Adrenal gland (tissue), 12 donors: ENCODE measurements around the gene LRFN2. TPM values are rescaled to one million over a fixed set of nuclear protein-coding genes. Genes with fewer than 3 reads are reported as not detected.

ENCODE experiments used
- DNase-seq, 7 donors: peaks; one replicate each; pipeline ENCODE4 v3.0.0-alpha.2; 2019 to 2020
- H3K27ac ChIP-seq, 5 donors: fragments of 200-600 bp; sonication (generic) in 4 of 5; 1 replicate in 3 of 5; 2 replicates in 2 of 5; pipeline versions ENCODE4 v1.5.1 to v1.8.0; 2016 to 2020; ENCODE audit warnings: mild to moderate bottlenecking in 1 of 5
- H3K27me3 ChIP-seq: fragments of 200-600 bp; 2 replicates; pipeline ENCODE4 v1.8.0; 2021
- H3K36me3 ChIP-seq, 2 donors: fragments of 200-600 bp; replicated peaks in 1 of 2; 1 replicate in 1 of 2; 2 replicates in 1 of 2; pipeline versions ENCODE4 v1.5.1 to v1.8.0; 2018 to 2022
- H3K4me1 ChIP-seq, 2 donors: fragments of 200-600 bp; replicated peaks in 1 of 2; 1 replicate in 1 of 2; 2 replicates in 1 of 2; pipeline versions ENCODE4 v1.5.1 to v1.8.0; 2018 to 2021
- H3K4me3 ChIP-seq, 4 donors: fragments of 200-600 bp; sonication (generic) in 3 of 4; one replicate each; pipeline ENCODE4 v1.5.1; 2016 to 2018
- H3K9me3 ChIP-seq, 3 donors: fragments of 200-600 bp; sonication (generic) in 1 of 3; replicated peaks in 1 of 3; 1 replicate in 2 of 3; 2 replicates in 1 of 3; pipeline versions ENCODE4 v1.5.1 to v1.8.0; 2016 to 2021
- POLR2A ChIP-seq, 2 donors: fragments of 450-650 bp; IDR thresholded peaks; one replicate each; pipeline ENCODE4 v1.6.1; 2017; ENCODE audit warnings: antibody characterized with exemption in 2 of 2, mild to moderate bottlenecking in 2 of 2, moderate library complexity in 1 of 2
- WGBS, 4 donors: extraction: QIAGEN DNeasy Blood & Tissue Kit in 2 of 4; methylation state at CpG; one replicate each; pipeline versions ENCODE4 v1.1.5 to v1.1.7; 2013 to 2017; 5-methylcytosine and 5-hydroxymethylcytosine counted together
- intact Hi-C, 2 donors: fragments of 100-400 bp; cut with DNase I; formaldehyde crosslinking; loops; one replicate each; pipeline versions ENCODE4 v1.14.1 to v1.15.0; 2022 to 2023
- polyA plus RNA-seq, 3 donors: library from polyadenylated mRNA; stranded (reverse); fragments of 200-250 nt in 2 of 3; fragments of 350-450 nt in 1 of 3; fragmentation: Illumina TruSeq in 1 of 3; extraction: RNeasy Lipid Tissue Mini Kit (QIAGEN cat#74804) in 1 of 3; gene quantifications; one replicate each; pipeline ENCODE4 v1.2.3, GENCODE V29; 2013 to 2014
- total RNA-seq, 9 donors: library from RNA; depleted of rRNA in 4 of 9; stranded (reverse); fragments of >200 nt in 4 of 9; fragments of 120-200 nt in 1 of 9; fragmentation: NEBNext Ultra II Directional in 1 of 9; extraction: Animal tissue kit (Norgen Biotek cat#: 25700) in 1 of 9; gene quantifications; one replicate each; pipeline versions ENCODE4 v1.1.0 to v1.2.4, GENCODE V29; 2013 to 2023
- TF ChIP-seq, protein P1 (sequence below), 6 experiments: fragments of 450-650 bp in 4 of 6; fragments of 200-600 bp in 2 of 6; sonication (generic) in 1 of 6; IDR thresholded peaks; 1 replicate in 5 of 6; 2 replicates in 1 of 6; pipeline versions ENCODE4 v1.5.1 to v1.8.0; 2016 to 2021; ENCODE audit warnings: antibody characterized with exemption in 6 of 6, mild to moderate bottlenecking in 2 of 6, moderate library complexity in 1 of 6
- donor health status: healthy with polysubstance abuse.
- donor health status: Bipolar disorder and iron deficiency.
- donor health status: DM: yes; HTN: yes; CAD: no.
- donor health status: DM: no; HTN: no; CAD: no.
- donor health status: DM: no; HTN: no; CAD: no.
- donor health status: DM: yes; HTN: yes; CAD: no.

LRFN2 gene
- total and polyA plus RNA-seq, 12 donors = 0.03 to 0.74 (median 0.16) TPM; not detected in 3

DNA sequence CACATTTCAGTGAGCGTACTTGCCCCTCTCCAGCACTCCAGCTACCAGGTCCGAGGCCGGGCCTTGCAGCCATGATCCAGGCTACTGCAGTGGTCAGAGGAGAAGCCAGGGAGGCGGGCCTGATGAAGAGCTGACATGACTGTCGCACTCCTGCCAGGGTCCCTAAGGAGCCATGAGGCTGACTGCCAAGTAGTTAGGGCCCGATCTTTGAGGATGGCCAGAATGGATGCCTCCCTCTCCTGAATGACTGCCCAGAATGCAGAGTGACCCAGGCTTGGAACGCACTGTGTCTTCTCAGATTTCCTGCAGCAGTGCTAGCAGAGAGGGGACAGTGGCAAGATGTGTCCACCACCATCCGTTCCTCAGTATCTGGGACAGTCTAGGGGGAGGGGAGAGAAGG, 24.7 kb upstream of the LRFN2 start:
- TF ChIP-seq POLR2A (IDR thresholded peaks at IDR 0.05) = no peak
- TF ChIP-seq, protein P1, sequence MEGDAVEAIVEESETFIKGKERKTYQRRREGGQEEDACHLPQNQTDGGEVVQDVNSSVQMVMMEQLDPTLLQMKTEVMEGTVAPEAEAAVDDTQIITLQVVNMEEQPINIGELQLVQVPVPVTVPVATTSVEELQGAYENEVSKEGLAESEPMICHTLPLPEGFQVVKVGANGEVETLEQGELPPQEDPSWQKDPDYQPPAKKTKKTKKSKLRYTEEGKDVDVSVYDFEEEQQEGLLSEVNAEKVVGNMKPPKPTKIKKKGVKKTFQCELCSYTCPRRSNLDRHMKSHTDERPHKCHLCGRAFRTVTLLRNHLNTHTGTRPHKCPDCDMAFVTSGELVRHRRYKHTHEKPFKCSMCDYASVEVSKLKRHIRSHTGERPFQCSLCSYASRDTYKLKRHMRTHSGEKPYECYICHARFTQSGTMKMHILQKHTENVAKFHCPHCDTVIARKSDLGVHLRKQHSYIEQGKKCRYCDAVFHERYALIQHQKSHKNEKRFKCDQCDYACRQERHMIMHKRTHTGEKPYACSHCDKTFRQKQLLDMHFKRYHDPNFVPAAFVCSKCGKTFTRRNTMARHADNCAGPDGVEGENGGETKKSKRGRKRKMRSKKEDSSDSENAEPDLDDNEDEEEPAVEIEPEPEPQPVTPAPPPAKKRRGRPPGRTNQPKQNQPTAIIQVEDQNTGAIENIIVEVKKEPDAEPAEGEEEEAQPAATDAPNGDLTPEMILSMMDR (IDR thresholded peaks at IDR 0.05) = no peak
- Histone ChIP-seq H3K36me3 (no peaks in the 10 kb centered on the region), H3K4me3 (no peak overlapping the region), H3K4me1 (no peaks in the 10 kb centered on the region), H3K27ac (no peak overlapping the region), H3K27me3 (peaks cover 6% of the 10 kb centered on the region), H3K9me3 (no peaks in the 10 kb centered on the region)
- WGBS, 4 donors = 65 to 74% (median 70%) methylated on average over 6 to 8 of the region's 8 CpGs
- DNase-seq = no peak
- intact Hi-C loops = no loop called here

DNA sequence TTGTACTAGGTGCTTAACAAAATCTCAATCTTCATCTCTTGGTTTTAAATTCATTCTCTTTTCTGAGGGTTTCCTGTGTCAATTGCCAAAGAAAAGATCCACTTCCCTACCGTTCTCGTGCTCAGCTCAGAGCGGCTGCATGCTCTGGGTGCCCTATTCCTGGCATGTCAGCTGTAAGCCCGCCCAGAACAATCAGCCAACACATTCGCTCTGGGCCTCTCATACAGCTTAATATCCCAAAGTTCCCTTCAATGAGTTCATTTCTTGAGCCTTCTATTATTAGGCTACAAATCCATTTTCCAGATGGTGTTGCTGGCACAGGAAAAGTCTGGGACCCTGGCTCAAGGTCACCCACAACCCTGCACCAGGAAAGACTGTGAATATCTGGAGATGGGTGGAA, 24.3 kb upstream of the LRFN2 start:
- WGBS, 4 donors = 74 to 83% (median 77%) methylated on average over 5 of the region's 5 CpGs

DNA sequence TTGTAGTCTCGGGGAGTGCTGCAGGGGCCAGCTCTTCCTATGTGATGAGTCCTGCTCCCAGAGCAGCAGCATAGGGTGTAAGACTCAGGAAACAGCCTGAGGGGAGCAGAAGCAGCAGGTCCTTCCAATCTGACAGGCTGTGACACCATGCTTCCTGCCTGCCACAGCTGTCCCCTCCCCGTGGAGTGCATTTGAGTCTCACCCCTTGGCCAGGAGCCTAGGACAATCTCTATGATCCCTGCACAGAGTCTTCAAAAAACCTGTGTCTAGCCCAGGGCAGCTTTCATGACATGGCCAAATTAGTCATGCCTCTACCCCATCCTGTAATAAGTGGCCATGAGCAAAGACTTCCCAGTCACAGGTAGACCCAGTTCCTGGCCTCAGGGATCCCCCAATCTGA, 23.1 kb upstream of the LRFN2 start:
- no peaks in the 10 kb centered on the region for H3K9me3 ChIP-seq
- 17 to 38% (median 36%) methylated on average over 1 to 2 of the region's 2 CpGs for WGBS, 4 donors
- no peak for DNase-seq
- no peaks in the 10 kb centered on the region for H3K4me1 ChIP-seq
- no peak for TF ChIP-seq POLR2A (IDR thresholded peaks at IDR 0.05)
- TF ChIP-seq, protein P1 (IDR thresholded peaks at IDR 0.05) = no peak
- intact Hi-C loops = no loop called here
- no peak overlapping the region for H3K4me3 ChIP-seq
- no peaks in the 10 kb centered on the region for H3K27me3 ChIP-seq
- H3K27ac ChIP-seq = no peak overlapping the region
- no peaks in the 10 kb centered on the region for H3K36me3 ChIP-seq

More for the DNA sequence above, 24.3 kb upstream of the LRFN2 start:
- DNase-seq = no peak
- no peaks in the 10 kb centered on the region for H3K9me3 ChIP-seq
- TF ChIP-seq, protein P1 (IDR thresholded peaks at IDR 0.05) = no peak
- TF ChIP-seq POLR2A (IDR thresholded peaks at IDR 0.05) = no peak
- intact Hi-C loops = no loop called here
- peaks cover 3% of the 10 kb centered on the region for H3K27me3 ChIP-seq
- no peak overlapping the region for H3K4me3 ChIP-seq
- H3K36me3 ChIP-seq = no peaks in the 10 kb centered on the region
- H3K4me1 ChIP-seq = no peaks in the 10 kb centered on the region
- H3K27ac ChIP-seq = no peak overlapping the region

DNA sequence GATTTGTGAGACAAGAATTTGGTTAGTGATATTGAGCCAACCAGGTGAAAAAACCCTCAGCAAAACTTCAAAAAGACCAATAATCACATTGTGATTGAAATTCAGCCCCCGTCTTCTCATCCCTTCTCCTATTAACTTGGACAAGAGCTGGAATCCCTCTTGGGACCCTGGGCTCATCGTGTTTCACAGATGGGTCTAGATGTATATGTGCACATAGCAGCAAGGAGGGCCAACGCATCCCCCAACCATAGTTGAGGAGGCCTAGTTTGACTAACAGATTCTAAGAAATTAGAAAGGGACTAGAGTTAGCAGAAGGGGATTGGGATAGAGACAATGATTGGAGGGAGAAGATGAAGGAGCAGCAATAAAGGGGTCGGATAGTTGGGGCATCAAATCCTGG, 19.8 kb upstream of the LRFN2 start:
- Histone ChIP-seq H3K9me3 (no peaks in the 10 kb centered on the region), H3K36me3 (no peaks in the 10 kb centered on the region), H3K27me3 (peaks cover 12% of the 10 kb centered on the region), H3K4me1 (no peaks in the 10 kb centered on the region), H3K27ac (no peak overlapping the region), H3K4me3 (no peak overlapping the region)
- TF ChIP-seq, protein P1 (IDR thresholded peaks at IDR 0.05) = no peak
- no peak for TF ChIP-seq POLR2A (IDR thresholded peaks at IDR 0.05)
- 70 to 80% (median 78%) methylated on average over 4 of the region's 4 CpGs for WGBS, 4 donors
- no peak for DNase-seq
- intact Hi-C loops = no loop called here
